Fibroblast of pulmonary artery (primary cell): ENCODE data around the gene PSME2.
A peak's percentile ranks its signal among the peaks of the same experiment; 100 is the strongest.

Experiments used
- DNase-seq: peaks from one replicate; pipeline ENCODE4 v3.0.0-alpha.2; 2010; ENCODE audit warnings: low read depth
- H3K4me3 ChIP-seq: replicated peaks from 2 replicates; pipeline ENCODE4 v1.5.1; 2011; ENCODE audit warnings: low read depth, mild to moderate bottlenecking, control low read depth, low read length, moderate library complexity
- TF ChIP-seq, protein P1 (sequence below): IDR thresholded peaks from 2 replicates; pipeline ENCODE4 v1.5.1; 2011; ENCODE audit warnings: mild to moderate bottlenecking, control low read depth, low read length, inconsistent platforms; ENCODE audit errors: missing control alignments

The PSME2 gene

DNA sequence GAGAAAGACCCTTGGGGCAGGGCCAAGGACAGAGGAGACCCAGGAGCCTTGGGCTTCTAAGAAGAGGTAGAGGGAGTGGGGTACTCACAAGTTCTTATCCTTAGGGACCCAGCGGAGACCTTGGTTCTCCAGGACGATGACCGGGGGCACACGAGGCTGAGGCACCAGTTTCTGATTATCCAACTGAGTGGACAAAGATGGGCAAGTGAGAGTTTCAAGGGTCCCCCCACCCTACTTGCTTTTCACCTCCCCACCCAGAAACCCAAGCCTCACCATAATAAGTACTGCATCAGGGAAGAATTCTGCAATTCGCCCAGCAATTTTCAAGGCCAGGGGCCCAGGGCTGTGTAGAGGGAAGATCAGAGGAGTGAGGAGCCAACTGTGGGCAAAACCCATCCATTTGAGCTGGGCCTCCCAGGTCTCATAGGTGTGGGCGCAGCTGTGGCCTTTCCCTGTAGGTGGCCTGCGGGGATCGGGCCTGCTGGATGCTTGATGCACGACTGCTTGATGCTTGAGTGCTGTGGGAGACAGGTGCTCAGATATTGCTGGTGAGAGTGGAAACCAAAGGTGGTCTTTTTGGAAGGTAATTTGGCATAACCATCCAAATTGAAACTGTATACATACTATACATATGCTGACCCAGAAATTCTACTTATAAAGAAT lies 7.0 kb downstream of the PSME2 start:
- TF ChIP-seq, protein P1, sequence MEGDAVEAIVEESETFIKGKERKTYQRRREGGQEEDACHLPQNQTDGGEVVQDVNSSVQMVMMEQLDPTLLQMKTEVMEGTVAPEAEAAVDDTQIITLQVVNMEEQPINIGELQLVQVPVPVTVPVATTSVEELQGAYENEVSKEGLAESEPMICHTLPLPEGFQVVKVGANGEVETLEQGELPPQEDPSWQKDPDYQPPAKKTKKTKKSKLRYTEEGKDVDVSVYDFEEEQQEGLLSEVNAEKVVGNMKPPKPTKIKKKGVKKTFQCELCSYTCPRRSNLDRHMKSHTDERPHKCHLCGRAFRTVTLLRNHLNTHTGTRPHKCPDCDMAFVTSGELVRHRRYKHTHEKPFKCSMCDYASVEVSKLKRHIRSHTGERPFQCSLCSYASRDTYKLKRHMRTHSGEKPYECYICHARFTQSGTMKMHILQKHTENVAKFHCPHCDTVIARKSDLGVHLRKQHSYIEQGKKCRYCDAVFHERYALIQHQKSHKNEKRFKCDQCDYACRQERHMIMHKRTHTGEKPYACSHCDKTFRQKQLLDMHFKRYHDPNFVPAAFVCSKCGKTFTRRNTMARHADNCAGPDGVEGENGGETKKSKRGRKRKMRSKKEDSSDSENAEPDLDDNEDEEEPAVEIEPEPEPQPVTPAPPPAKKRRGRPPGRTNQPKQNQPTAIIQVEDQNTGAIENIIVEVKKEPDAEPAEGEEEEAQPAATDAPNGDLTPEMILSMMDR, result no peak
- no peak overlapping the region for H3K4me3 ChIP-seq
- no peak for DNase-seq

DNA sequence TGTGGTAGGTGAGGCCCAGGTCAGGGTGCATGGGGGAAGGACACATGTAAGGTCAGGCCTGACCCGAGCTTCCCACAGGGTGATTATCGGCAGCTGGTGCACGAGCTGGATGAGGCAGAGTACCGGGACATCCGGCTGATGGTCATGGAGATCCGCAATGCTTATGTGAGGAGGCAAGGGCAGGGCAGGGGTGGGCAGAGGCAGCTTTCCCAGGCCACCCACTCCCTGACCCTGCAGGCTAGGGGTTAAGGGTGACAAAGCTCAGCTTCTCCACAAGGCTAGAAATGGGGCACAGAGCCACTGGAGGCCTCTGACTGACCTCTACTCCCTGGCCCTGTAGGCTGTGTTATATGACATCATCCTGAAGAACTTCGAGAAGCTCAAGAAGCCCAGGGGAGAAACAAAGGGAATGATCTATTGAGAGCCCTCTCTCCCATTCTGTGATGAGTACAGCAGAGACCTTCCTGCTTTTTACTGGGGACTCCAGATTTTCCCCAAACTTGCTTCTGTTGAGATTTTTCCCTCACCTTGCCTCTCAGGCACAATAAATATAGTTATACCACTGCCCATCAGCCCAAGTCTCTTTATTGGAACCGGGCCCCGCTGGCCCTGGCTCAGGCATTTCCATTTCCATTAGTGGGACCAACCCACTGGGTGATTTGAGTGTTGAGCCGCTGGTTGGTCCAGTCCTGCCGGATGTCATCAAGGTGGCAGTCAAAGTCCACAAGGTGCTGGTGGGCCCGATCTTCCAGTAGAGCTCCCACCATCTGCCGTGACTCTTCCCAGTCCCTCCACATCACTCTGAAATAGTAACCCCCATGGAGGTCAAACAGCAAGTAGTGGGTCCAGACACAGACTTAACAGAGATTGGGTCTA lies 7.8 kb downstream of the PSME2 start:
- no peak for DNase-seq
- H3K4me3 ChIP-seq, result no peak overlapping the region
- TF ChIP-seq, protein P1, result no peak

DNA sequence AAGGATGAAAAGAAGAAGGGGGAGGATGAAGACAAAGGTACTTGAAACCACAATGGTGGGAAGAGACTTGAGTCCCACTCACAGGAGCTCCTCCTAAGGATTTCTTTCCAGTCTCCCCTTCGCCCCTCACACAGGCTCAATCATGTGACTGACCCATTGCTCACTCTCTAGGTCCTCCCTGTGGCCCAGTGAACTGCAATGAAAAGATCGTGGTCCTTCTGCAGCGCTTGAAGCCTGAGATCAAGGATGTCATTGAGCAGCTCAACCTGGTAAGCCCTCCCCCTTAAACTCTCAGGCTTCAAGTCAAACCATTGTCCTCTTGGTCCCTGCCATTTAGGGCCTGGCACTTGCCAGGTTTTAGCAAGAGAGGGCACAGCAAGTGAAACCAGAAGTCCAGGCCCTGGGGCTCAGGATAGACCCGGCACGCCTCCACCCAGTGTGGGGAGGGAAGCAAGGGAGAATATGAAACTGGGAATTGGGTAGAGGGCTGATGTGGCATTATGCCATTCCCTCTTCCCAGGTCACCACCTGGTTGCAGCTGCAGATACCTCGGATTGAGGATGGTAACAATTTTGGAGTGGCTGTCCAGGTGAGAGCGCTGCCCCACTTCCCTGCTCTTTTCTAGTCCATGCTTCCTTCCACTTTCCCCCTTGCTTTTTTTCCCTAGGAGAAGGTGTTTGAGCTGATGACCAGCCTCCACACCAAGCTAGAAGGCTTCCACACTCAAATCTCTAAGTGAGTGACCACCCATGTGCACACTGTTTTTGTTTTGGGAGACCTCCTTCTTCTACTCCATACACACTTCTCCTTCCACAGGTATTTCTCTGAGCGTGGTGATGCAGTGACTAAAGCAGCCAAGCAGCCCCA lies 8.6 kb downstream of the PSME2 start:
- TF ChIP-seq, protein P1, result no peak
- no peak overlapping the region for H3K4me3 ChIP-seq

DNA sequence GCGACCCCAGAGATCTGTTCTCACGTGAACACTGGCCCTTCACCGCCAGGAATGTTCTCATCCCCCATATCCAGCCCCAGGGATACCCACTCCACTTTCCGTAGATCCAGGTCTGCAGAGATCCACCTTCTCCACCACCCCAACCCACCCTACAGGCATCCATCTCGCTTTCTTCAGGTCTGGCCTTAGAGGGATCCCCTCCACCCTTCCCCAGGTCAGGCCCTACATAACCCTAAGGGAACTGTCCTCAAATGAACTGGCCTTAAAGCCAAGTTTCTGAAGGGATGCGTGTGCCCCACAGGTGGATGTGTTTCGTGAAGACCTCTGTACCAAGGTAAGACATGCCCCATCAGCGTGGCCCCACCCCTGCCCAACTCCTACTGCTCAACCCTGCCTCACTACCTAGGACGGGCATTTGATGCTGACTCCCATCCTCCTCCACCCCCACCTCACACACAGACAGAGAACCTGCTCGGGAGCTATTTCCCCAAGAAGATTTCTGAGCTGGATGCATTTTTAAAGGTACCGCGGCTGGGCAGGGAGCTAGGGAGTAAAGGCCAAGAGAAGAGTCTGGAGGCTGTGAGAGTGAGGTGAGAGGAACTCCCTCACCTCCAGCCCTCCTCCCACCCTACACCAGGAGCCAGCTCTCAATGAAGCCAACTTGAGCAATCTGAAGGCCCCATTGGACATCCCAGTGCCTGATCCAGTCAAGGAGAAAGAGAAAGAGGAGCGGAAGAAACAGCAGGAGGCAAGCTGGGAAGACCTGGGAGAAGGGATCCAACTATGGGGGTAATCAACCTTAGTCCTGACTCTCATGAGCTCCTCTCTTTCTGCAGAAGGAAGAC lies 9.5 kb downstream of the PSME2 start:
- TF ChIP-seq, protein P1, result no peak
- no peak for DNase-seq

More for the DNA sequence above, 8.6 kb downstream of the PSME2 start:
- DNase-seq, result no peak

DNA sequence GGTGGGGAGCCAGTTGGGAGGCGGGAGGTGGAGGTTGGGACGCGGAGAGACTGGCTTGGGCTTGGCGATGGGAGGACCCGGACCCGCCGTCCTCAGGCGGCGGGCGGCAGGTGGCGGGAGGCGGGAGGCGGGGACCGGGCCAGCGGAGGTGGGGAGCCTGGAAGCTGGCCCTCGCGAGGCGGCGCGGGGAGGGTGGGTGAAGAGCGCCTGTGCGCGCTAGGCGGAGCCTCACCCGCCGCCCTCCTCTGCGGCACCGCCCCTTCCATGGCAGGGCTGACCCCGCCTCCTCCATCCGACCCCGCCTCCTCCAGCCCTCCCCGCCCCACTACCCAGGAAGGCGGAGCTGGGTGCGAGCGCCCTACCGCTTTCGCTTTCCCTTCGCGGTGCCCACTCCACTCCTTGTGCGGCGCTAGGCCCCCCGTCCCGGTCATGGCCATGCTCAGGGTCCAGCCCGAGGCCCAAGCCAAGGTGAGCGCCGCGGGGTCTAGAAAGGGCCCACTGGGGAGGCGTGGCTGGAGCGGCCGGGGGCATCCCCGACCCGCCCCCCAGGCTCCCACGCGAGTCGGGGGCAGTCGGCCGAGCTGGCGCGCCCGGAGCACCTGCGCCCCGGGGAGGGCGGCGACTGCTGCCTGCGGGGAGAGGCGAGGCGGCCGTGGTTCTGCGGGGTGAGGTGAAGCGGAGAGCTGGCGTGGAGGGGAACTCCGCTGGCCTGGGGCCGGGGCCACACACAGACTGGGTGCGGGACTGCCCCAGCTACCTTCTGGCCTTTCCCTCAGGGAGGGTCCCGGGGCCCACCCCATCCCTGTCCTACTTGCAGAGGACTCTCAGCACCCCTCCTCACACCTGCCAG lies 10.4 kb downstream of the PSME2 start, which contains the start of gene PSME1:
Gene PSME1, plus strand, starts transcription at position 361 of the 850 bp plus-strand sequence. Its CDS starts 69 bp downstream, at position 430.
- TF ChIP-seq, protein P1, result no peak
- H3K4me3 ChIP-seq, result peak within 1 kb of the TSS; percentile 74

More for the DNA sequence above, 9.5 kb downstream of the PSME2 start:
- peak overlapping the region; percentile 74 for H3K4me3 ChIP-seq

More for the DNA sequence above, 10.4 kb downstream of the PSME2 start, which contains the start of gene PSME1:
- peak; percentile 82 for DNase-seq
